Measurements from ENCODE around the gene SLC6A3.
"Not testable (repeated sequence)": the region's sequence is repeated elsewhere in the genome, so short reads cannot be mapped to it uniquely, and the experiment has no call there.

Gene SLC6A3

DNA sequence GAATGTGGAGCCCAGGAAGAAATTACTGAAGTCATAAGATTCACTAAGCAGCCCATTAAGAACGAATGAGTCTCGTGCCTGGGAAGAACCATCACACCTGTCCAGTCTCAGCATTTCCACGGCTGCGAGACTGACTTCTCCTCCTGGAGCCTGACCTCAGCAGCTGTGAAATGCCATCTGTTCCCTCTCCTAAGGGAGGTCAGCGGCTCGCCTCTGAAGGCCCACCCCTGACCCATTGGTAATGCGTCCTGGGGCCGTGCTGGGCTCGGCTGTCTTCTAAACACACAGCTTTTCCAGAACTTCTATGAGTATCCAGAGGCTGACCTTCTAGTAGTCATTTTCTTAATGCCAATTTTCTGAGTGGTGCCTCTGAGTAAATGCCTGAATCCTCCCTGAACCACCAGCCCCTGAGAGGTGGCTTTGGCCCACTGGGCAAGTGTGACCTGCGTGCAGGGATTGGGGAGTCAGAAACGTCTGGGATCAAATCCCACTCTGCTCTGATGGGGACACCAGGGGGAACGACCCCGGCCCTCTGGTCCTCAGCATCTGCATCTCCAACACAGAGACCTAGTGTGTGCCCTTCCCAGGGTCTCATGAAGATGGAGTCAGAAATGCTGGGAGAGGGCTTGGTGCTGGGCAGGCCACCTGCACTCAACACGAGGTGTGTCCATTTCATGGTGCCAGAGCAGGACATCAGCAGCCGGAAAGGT lies 5.7 kb downstream of the SLC6A3 start:
- DNase-seq = no peak

DNA sequence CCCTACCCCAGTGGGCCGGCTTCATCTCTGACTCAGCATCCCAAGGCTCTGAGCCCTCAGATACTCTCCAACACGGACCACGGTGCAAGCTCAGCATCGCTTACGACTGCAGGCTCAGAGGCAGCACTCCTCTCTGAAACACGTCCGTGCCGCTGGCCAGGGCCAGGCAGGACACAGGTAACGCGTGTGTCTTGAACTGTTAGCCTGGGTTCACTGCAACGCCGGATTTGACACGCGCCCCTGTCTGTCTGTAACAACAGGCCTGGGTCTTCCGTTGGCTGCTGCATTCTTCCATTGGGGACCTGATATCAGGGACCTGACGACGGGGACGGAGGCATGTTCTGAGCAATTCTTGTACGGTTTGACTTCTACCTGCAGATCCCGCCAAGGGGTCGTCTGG lies 6.4 kb downstream of the SLC6A3 start:
- no peak for DNase-seq

DNA sequence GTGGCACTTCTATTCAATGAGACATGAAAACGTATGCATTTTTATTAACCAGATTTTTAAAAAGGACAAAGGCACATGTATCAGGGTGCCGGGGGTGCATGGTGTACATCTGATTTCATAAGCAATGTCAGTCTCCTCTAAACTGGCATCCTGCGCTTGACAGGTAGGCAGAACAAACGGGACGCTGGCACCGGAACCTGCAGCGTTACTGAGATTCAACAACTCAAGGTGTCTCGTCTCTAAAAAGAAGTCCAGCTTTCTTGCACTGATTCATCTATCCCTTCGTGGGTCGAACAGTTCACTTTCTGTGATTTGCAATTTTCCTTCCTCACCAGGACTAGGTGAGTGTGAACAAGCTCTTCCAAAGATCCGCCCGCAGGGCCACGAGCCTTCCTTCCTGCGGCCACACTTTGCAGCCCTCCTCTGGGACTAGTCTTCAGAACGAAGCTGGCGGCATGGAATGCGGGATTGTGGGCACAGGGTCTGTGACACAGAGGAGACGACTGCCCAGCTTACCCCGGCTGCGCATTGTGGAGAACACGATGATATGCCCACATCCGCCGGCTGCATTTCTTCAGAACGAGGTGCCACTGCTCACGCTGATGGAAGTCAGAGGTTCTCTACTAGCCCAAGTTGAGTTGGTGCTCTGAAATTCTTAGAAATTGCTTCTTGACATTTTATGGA lies 7.2 kb downstream of the SLC6A3 start:
- no peak for DNase-seq

DNA sequence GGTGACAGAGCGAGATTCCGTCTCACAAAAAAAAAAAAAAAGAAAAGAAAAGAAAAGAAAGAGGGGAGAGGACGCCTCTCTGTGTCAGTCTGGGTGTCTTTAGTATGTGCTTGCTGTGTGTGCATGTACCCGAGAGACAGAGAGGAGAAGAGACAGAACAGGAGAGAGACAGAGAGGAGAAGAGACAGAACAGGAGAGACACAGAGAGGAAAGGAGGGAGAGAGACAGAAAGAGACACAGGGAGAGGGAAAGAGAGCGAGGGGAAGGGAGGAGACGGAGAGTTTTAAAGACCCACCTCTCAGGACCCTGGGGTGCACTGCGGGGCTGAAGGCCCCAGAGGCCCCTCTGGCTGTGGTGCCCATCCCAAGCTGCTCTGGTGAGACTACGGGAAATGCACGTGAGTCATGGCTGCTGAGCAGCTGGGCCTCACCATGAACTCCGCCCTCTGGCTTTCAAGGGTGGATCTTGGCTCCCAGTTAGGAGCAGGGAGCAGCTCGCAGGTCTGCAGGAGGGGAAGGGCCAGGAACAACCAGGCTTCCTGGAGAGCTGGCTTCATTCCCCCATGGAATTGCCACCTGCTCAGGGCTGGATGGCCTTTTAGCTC lies 7.9 kb downstream of the SLC6A3 start:
- DNase-seq = no peak

DNA sequence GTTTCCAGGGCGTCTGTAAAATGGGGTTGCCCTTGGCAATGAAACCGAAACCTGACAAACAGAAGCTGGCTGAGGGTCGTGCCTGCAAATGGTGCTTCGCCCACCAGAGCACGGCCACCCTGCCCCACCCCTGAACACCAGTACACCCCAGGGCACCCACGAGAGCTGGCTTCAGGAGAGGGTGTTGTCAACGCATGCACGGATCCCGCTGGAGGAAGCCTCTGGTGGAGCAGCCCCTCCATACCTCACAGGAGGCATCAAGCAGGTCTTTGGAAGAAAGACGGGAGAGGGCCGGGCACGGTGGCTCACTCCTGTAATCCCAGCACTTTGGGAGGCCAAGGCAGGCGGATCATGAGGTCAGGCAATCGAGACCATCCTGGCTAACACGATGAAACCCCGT lies 8.6 kb downstream of the SLC6A3 start:
- no peak for DNase-seq

DNA sequence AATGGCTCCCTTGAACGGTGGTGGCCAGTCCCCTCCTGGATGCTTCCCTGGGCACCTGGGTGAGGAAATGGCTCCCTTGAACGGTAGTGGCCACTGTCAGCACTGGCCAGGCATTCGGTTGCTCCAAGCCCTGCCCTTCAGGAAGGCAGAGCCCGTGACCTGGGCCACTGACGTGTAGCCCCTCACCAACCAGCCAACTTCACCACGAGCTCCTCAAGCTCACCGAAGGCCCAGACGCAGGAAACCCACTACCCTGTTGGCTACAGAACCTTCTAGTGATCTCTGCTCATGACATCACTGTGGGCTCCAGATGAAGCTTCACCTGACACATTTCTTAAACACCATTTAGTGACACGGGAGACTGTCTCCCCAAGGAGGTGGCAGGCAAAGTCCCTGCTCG lies 9.2 kb downstream of the SLC6A3 start:
- no peak for DNase-seq

DNA sequence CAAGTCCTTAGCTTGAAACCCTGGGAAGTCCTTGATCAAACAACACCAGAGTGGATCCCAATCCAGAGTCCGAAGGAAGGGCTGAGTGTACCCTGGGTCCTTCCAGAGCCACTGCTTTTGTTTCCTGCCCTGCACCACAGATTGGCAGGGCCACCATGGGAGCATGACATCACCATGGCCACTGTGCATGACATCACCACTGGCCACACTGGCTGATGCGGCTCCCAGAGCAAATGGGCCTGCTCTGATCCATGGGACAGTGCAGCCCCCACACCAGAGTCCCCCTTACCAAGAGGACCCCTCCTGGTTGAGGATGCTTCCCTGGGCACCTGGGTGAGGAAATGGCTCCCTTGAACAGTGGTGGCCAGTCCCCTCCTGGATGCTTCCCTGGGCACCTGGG lies 9.9 kb downstream of the SLC6A3 start:
- DNase-seq = no peak

DNA sequence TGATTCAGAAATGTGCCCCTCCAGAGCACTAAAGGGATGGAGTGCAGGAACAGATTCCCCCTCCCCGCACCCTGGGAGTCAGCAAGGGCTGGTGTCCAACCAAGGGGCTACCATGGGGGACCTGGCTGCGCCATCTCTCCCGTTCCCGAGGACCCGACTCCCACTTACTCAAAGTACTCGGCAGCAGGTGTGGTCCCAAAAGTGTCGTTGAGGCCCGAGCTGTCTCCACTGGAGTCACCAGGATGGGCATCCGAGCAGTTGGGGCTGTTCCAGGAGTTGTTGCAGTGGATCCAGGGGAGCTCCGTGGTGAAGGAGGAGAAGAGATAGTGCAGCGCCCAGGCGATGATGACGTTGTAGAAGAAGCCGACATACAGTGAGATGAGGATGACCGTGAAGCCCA lies 12.9 kb downstream of the SLC6A3 start:
- DNase-seq = no peak

DNA sequence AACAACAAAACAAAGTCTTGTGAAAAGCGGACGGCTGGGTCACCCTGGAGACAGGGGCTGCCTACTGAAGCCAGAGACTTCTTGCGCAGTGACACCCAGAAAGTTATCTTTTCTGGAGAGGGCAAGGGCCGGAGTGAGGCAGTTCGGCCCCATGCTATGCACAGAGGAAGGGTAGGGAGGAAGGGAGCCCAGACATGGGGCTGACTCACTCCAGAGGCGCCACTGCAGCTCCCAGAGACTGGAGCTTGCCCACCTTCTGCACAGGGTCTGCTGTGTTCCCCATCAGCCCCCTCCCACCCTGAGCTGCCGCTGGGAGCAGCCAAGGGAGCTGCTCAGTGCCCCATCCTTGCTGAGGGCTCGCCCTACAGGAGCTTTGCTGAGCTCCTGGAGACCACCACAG lies 13.3 kb downstream of the SLC6A3 start:
- no peak for DNase-seq

DNA sequence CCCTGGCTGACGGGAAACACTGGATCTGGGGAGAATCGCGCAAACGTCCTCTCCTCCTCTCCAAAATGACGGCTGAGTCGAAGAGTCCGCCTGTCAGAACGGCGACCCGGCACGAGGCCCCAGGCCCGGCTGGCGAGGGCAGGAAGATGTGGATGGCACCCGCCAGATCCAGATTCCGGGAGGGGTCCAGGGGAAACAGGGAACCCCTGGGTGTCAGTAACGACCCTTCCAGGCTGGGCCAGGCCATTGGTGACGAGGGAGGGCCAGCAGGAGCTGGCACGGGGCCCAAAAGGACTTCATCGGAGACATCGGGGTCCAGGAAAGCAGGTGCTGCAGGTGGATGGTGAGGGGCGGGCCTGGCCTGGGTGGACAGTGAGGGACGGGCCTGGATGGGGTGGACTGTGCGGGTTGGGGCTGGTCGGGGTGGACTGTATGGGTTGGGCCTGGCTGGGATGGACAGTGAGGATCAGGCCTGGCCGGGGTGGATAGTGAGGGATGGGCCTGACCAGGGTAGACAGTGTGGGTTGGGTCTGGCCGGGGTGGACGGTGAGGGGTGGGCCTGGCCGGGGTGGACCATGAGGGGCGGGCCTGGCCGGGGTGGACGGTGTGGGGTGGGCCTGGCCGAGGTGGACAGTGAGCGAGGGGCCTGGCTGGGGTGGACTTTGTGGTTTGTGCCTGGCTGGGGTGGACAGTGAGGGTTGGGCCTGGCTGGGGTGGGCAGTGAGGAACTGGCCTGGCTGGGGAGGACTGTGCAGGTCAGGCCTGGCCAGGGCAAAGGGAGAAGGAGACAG lies 14.0 kb downstream of the SLC6A3 start:
- DNase-seq = no peak

DNA sequence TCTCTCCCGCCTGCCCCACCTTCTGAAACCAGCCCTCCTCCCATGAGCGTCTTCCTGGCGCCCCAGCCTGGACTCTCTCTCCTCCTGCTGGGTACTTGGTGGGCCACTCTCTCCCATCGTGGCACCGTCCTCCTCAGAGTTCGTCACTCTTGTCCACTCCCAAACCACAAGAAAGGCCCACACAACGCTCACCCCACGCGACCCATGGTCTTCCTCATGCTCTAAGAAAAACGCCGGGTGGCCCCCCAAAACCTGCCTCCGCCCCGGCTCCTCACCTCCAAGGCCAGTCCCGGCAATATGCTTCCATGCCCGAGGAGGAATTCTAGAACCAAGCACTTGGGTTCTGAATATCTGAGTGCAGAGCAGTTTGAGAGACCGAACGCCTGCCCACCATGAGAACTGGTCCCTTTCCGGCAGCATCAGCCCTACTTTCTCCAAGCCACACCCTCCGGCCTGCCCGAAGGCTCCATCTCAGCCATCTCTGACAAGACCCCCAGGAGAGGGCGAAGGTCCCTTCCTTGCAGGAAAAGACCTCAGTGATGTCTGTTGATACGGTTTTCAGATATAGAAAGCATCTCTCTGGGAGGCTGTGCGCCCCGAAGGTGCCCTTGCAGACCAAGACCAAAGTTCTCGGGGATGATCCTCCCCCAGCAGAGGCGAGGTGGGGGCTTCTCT lies 15.0 kb downstream of the SLC6A3 start:
- no peak for DNase-seq

DNA sequence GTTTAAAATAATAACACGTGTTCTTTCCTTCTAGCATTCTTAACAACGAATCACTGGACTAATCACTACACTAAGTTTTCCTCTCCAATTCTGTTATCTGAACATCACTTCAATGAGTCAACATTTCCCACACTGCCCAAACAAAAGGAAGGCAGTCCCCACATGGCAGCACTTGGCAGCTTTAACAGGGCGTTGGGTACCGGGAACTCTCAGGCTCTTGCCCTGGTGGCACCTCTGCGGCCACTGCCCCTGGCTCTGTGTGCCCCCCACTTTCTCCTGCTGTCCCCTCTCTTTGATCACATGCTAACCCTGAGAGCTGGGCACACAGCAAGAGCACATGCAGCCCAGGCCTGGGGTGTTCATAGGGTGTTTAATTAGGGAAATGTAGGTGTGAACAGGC lies 15.7 kb downstream of the SLC6A3 start:
- DNase-seq = no peak

DNA sequence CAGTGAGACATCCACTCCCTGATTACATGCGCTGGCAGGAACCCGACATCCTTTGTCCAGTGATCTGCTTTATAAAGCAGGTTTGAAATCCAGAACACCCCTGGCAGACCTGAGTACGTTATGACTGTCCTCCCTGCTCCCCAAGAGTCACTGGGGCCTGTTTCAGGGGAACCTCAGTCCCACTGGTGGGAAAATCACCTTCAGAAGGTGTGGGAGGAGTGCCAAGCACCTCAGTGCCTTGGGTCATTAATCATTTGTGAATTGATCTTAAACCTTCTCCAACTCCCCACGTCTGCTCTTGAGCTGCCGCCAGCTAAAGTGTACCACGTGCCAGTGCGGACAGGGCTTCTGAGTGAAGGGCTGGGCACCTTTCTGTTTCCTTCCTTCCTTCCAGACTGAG lies 16.2 kb downstream of the SLC6A3 start:
- no peak for DNase-seq

DNA sequence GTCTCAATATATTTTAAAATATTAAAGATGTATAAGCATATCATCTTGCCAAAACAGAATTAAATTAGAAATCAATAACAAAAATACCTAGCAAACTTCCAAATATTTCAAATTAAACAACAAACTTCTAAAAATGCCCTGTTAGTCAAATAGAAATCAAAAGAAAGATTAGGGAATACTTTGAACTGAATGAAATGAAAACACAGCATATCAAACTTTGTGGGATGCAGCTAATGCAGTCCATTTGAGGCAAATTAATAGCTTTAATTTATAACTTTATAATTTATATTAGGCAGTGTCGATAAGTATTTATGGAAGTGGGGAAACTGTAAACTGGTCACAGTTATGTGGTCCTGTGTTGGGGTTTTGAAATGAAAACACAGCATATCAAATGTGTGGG lies 17.1 kb downstream of the SLC6A3 start:
- no peak for DNase-seq

DNA sequence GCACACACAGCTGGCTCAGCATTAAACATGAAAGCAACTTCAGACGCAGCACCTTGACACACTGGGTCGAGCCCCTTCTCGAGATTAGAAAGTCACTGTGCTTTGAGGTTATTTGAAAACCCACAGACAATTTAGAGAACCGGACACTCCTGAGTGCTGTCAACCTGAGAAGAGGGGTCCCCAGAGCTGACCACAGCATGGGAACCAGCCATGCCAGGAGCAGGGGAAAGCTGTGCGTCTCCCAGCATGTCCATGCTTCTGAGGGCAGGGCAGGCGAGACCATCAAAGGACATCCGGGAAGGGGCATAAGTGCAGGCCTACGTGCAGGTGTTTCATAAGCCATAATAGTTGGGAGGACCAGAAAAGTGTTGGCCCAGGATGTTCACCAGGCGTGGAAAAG lies 20.5 kb downstream of the SLC6A3 start:
- no peak for DNase-seq

DNA sequence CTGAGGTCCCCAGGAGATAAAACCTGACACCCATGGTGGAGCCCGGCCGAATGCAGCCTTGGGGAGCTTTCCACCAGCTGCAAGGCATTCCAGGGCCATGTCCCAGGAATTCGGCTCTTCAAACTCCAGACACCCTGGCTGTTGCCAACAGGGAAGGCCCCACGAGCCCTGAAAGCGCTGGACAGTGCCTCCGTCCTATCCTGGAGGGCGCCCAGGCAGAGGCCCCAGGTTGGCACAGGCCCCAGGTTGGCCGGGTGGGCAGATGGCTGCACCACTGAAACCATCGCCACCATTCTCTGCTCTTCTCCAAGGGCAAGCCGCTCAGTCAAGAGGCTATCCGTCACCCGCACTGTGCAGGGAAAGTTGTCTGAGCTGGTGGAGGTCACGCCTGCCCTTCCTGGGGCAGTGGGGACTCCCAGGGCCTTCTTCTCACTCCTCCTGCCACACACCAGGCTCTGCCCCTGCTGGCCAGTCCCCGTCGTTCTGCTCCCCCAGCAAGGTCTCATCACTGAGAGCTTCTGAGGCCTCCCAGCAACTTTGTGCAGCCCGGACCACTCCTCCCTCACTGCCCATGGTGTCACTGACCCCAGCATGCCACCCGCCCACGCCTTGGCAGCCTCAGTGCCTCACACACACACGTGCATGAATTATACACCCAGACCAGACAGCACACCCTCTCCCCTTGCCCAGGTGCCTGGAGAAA lies 21.2 kb downstream of the SLC6A3 start:
- no peak for DNase-seq

DNA sequence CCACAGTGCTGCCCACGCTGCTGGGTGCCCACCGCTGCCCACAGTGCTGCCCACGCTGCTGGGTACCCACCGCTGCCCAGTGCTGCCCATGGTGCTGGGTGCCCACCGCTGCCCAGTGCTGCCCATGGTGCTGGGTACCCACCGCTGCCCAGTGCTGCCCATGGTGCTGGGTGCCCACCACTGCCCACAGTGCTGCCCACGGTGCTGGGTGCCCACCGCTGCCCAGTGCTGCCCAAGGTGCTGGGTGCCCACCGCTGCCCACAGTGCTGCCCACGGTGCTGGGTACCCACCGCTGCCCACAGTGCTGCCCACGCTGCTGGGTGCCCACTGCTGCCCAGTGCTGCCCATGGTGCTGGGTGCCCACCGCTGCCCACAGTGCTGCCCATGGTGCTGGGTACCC lies 22.7 kb downstream of the SLC6A3 start:
- not testable (repeated sequence) for DNase-seq

DNA sequence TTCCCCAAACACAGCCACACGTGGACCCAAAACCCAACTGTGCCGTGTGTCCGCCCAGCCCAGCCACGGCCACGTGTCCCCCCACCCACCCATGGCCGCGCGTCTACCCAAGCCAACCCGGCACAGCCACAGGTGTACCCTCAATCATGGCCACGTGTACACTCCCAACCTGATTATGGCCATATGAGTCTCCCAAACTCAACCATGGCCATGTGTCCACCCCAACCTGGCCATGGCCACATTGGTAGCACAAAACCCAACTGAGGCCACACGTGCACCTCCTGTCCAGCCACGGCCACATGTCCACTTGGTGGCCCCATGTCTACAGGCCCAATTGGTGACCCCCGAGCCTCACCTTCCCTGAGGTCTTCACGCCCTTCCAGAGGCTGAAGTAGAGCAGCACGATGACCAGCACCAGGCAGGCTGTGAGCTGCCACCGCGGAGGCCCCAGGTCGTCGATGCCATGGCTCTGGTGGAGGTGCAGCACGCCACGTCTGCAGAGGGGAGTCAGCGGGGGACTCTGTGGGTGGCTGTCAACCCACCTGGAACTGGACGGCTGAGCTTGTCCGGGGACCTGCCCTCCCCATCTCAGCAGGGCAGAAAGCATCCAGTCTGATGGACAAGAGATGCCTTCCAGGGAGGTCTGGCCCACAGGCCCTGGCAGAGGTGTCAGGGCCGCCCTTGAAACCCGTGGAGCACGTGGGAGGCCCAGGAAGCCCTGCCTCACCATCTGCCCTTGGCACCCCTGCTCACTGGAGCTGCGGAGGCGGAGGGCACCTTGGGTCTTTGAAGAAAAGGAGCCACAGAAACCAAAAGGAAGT lies 23.5 kb downstream of the SLC6A3 start:
- DNase-seq = no peak

DNA sequence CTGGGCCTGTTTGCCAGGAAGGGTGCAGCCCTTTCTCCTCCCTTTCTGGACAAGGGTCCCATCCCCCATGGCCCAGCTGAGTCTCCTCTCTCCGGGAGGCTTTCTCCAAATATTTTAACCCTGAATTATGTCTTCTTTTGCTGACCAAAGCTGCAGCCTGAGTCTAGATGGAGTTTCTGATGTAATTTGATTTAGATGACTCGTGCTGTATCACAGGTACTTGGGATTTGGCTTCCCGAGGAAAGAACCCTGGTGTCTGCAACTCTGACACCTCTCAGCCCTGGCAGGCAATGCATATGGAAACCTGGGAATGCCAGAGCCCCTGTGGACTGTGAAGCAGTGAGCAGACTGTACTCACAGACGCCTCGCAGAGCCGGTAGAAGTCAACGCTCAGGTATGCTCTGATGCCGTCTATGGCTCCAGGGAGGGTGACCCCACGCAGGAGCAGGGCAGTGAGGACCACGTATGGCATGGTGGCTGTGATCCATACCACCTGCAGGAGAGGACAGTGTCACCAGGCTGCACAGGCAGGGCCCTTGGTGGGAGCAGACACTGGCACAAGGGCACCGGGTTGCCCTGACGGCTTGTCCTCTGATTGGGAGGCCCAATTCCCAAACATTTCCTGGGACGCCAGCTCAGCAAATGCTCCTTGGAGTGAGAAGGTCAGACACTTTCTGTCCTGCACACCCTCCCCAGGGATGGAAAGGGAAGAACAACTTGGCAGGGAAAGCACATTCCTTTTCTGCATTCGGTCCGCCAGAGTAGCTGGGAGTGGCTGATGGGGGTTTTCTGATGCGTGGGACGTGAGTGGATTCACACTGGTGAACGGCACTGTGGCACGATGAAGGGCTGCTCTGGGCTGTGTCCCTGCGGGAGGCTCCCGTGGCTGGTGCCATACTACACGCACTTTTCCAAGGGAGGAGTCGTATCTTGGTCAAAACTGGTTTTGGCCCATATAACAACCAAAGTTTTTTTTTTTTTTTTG lies 24.7 kb downstream of the SLC6A3 start:
- no peak for DNase-seq
